ENCODE results near the gene NRXN3. TPM values are rescaled to one million over a fixed set of nuclear protein-coding genes. Genes with fewer than 3 reads are reported as not detected.

The NRXN3 gene
- polyA plus RNA-seq, 6 donors from 2014 or later = not detected

- peaks cover 0 to 5% (median 2%) of the 10 kb centered on the region in 7 donors for H3K9me3 Mint-ChIP-seq
- H3K27me3 Mint-ChIP-seq = peaks cover 0 to 9% (median 0%) of the 10 kb centered on the region in 3 donors
- H3K4me1 Mint-ChIP-seq = no peaks in the 10 kb centered on the region
- no peaks in the 10 kb centered on the region for H3K36me3 Mint-ChIP-seq
- H3K27ac Mint-ChIP-seq = peak overlapping the region in 1 of 6 donors; percentile 14
- no peak for ATAC-seq (ENCODE audit: low read depth in 2 of 2)
- no peak for DNase-seq
- H3K4me3 Mint-ChIP-seq = no peak overlapping the region
Observed at GRCh38 chr14:78666336-78667056, 496.3 kb downstream of the NRXN3 start.

- Mint-ChIP-seq H3K27me3 (peaks cover 0 to 9% (median 0%) of the 10 kb centered on the region in 3 donors), H3K27ac (no peak overlapping the region), H3K4me1 (no peaks in the 10 kb centered on the region), H3K9me3 (peaks cover 0 to 5% (median 2%) of the 10 kb centered on the region in 7 donors), H3K36me3 (no peaks in the 10 kb centered on the region), H3K4me3 (no peak overlapping the region)
- no peak for DNase-seq
- no peak for ATAC-seq (ENCODE audit: low read depth in 2 of 2)
Observed at GRCh38 chr14:78667141-78667540, 497.0 kb downstream of the NRXN3 start.

- DNase-seq (no peak), ATAC-seq (ENCODE audit: low read depth in 2 of 2) (no peak)
- H3K36me3 Mint-ChIP-seq = no peaks in the 10 kb centered on the region
- no peak overlapping the region for H3K27ac Mint-ChIP-seq
- H3K4me3 Mint-ChIP-seq = no peak overlapping the region
- H3K9me3 Mint-ChIP-seq = peaks cover 0 to 5% (median 2%) of the 10 kb centered on the region in 7 donors
- H3K4me1 Mint-ChIP-seq = no peaks in the 10 kb centered on the region
- no peaks in the 10 kb centered on the region for H3K27me3 Mint-ChIP-seq
Observed at GRCh38 chr14:78673845-78674244, 503.7 kb downstream of the NRXN3 start.

- H3K27me3 Mint-ChIP-seq = no peaks in the 10 kb centered on the region
- H3K4me1 Mint-ChIP-seq = no peaks in the 10 kb centered on the region
- DNase-seq (no peak), ATAC-seq (ENCODE audit: low read depth in 2 of 2) (no peak)
- no peak overlapping the region for H3K27ac Mint-ChIP-seq
- H3K9me3 Mint-ChIP-seq = peaks cover 0 to 5% (median 0%) of the 10 kb centered on the region in 7 donors
- H3K4me3 Mint-ChIP-seq = no peak overlapping the region
- H3K36me3 Mint-ChIP-seq = no peaks in the 10 kb centered on the region
Observed at GRCh38 chr14:78674820-78675219, 504.6 kb downstream of the NRXN3 start.

GRCh38 chr14:78683206-78683605 lies 513.0 kb downstream of the NRXN3 start:
- no peak for ATAC-seq (ENCODE audit: low read depth in 2 of 2)
- Mint-ChIP-seq H3K27ac (no peak overlapping the region), H3K27me3 (no peaks in the 10 kb centered on the region), H3K36me3 (no peaks in the 10 kb centered on the region), H3K9me3 (no peaks in the 10 kb centered on the region), H3K4me3 (no peak overlapping the region), H3K4me1 (no peaks in the 10 kb centered on the region)
- no peak for DNase-seq

GRCh38 chr14:78683981-78684380 lies 513.8 kb downstream of the NRXN3 start:
- ATAC-seq (ENCODE audit: low read depth in 2 of 2) = no peak
- Mint-ChIP-seq H3K4me1 (no peaks in the 10 kb centered on the region), H3K9me3 (no peaks in the 10 kb centered on the region), H3K4me3 (no peak overlapping the region), H3K27me3 (no peaks in the 10 kb centered on the region), H3K27ac (no peak overlapping the region), H3K36me3 (no peaks in the 10 kb centered on the region)
- no peak for DNase-seq

- no peak for DNase-seq
- Mint-ChIP-seq H3K36me3 (no peaks in the 10 kb centered on the region), H3K4me1 (no peaks in the 10 kb centered on the region), H3K27me3 (peaks cover 0 to 12% (median 1%) of the 10 kb centered on the region in 3 donors), H3K27ac (no peak overlapping the region), H3K9me3 (peaks cover 0 to 4% (median 0%) of the 10 kb centered on the region in 7 donors), H3K4me3 (no peak overlapping the region)
- ATAC-seq (ENCODE audit: low read depth in 2 of 2) = no peak
Observed at GRCh38 chr14:78688503-78688902, 518.3 kb downstream of the NRXN3 start.

GRCh38 chr14:78690836-78691235 lies 520.7 kb downstream of the NRXN3 start:
- DNase-seq (no peak), ATAC-seq (ENCODE audit: low read depth in 2 of 2) (no peak)
- Mint-ChIP-seq H3K9me3 (peaks cover 0 to 4% (median 0%) of the 10 kb centered on the region in 7 donors), H3K27ac (no peak overlapping the region), H3K27me3 (peaks cover 9 to 17% (median 10%) of the 10 kb centered on the region in 3 donors), H3K36me3 (no peaks in the 10 kb centered on the region), H3K4me3 (no peak overlapping the region), H3K4me1 (no peaks in the 10 kb centered on the region)

- peaks cover 0 to 2% (median 0%) of the 10 kb centered on the region in 7 donors for H3K9me3 Mint-ChIP-seq
- no peak overlapping the region for H3K4me3 Mint-ChIP-seq
- no peaks in the 10 kb centered on the region for H3K4me1 Mint-ChIP-seq
- H3K27me3 Mint-ChIP-seq = peaks cover 9 to 15% (median 10%) of the 10 kb centered on the region in 3 donors
- ATAC-seq (ENCODE audit: low read depth in 2 of 2) = no peak
- no peak for DNase-seq
- no peaks in the 10 kb centered on the region for H3K36me3 Mint-ChIP-seq
- H3K27ac Mint-ChIP-seq = no peak overlapping the region
Observed at GRCh38 chr14:78697341-78697740, 527.2 kb downstream of the NRXN3 start.

GRCh38 chr14:78698991-78699390 lies 528.8 kb downstream of the NRXN3 start:
- peaks cover 4 to 21% (median 5%) of the 10 kb centered on the region in 3 donors for H3K27me3 Mint-ChIP-seq
- no peaks in the 10 kb centered on the region for H3K36me3 Mint-ChIP-seq
- H3K27ac Mint-ChIP-seq = no peak overlapping the region
- H3K4me3 Mint-ChIP-seq = no peak overlapping the region
- no peak for ATAC-seq (ENCODE audit: low read depth in 2 of 2)
- H3K9me3 Mint-ChIP-seq = no peaks in the 10 kb centered on the region
- H3K4me1 Mint-ChIP-seq = no peaks in the 10 kb centered on the region
- DNase-seq = no peak

- ATAC-seq (ENCODE audit: low read depth in 2 of 2) (no peak), DNase-seq (no peak)
- Mint-ChIP-seq H3K9me3 (no peaks in the 10 kb centered on the region), H3K27ac (no peak overlapping the region), H3K4me3 (no peak overlapping the region), H3K4me1 (no peaks in the 10 kb centered on the region), H3K36me3 (no peaks in the 10 kb centered on the region), H3K27me3 (peaks cover 0 to 22% (median 0%) of the 10 kb centered on the region in 3 donors)
Observed at GRCh38 chr14:78700236-78700635, 530.1 kb downstream of the NRXN3 start.

- DNase-seq (no peak), ATAC-seq (ENCODE audit: low read depth in 2 of 2) (no peak)
- no peaks in the 10 kb centered on the region for H3K4me1 Mint-ChIP-seq
- H3K4me3 Mint-ChIP-seq = no peak overlapping the region
- no peaks in the 10 kb centered on the region for H3K36me3 Mint-ChIP-seq
- peaks cover 0 to 22% (median 7%) of the 10 kb centered on the region in 3 donors for H3K27me3 Mint-ChIP-seq
- H3K27ac Mint-ChIP-seq = no peak overlapping the region
- no peaks in the 10 kb centered on the region for H3K9me3 Mint-ChIP-seq
Observed at GRCh38 chr14:78701246-78701645, 531.1 kb downstream of the NRXN3 start.

GRCh38 chr14:78704965-78705364 lies 534.8 kb downstream of the NRXN3 start:
- Mint-ChIP-seq H3K9me3 (no peaks in the 10 kb centered on the region), H3K36me3 (no peaks in the 10 kb centered on the region), H3K27me3 (peaks cover 0 to 12% (median 7%) of the 10 kb centered on the region in 3 donors), H3K4me1 (no peaks in the 10 kb centered on the region), H3K4me3 (no peak overlapping the region), H3K27ac (no peak overlapping the region)
- DNase-seq = no peak
- ATAC-seq (ENCODE audit: low read depth in 2 of 2) = no peak

- Mint-ChIP-seq H3K27me3 (peaks cover 0 to 12% (median 7%) of the 10 kb centered on the region in 3 donors), H3K4me3 (no peak overlapping the region), H3K9me3 (no peaks in the 10 kb centered on the region), H3K36me3 (no peaks in the 10 kb centered on the region), H3K27ac (no peak overlapping the region), H3K4me1 (no peaks in the 10 kb centered on the region)
- ATAC-seq (ENCODE audit: low read depth in 2 of 2) (no peak), DNase-seq (no peak)
Observed at GRCh38 chr14:78705989-78706388, 535.8 kb downstream of the NRXN3 start.

Measured in naive B cell (primary cell).